ENCODE data around the gene BAIAP2L1.

BAIAP2L1 gene

DNA sequence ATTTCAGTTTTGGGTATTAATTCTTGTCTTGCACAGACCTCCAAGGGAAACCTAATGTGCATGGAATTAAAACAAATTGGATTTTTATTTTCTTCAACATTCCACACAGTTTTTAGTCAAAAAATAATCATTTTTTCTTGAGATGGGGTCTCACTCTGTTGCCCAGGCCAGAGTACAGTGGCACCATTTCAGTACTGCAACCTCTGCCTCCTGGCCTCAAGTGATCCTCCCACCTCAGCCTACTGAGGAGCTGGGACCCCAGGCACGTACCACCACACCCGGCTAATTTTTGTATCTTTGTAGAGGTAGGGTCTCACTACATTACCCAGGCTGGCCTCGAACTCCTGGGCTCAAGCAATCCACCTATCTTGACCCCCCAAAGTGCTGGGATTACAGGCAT, 4.9 kb downstream of the BAIAP2L1 start:
- Histone ChIP-seq H3K9ac (ENCODE audit: low read length) (no peak overlapping the region), H3K4me1 (ENCODE audit: low read length) (peaks cover 4% of the 10 kb centered on the region; the same call in 1 of the 2 replicates), H3K4me2 (ENCODE audit: low read depth, low read length) (no peak overlapping the region), H4K20me1 (ENCODE audit: insufficient read depth, low read length) (0 out of 2 replicates have a peak, but pooled peaks cover 3% of the 10 kb centered on the region), H3K4me3 (ENCODE audit: low read length) (no peak overlapping the region), H3K27me3 (replicated peaks; ENCODE audit: insufficient read depth, low read length) (no peaks in the 10 kb centered on the region), H3F3A (ENCODE audit: insufficient read depth, low read length) (peaks cover 4% of the 10 kb centered on the region; the same call in 1 of the 2 replicates), H3K79me2 (ENCODE audit: low read length) (peaks cover 76% of the 10 kb centered on the region), H3K36me3 (replicated peaks; ENCODE audit: insufficient read depth, low read length) (no peaks in the 10 kb centered on the region), H3K27ac (ENCODE audit: low read length) (no peak overlapping the region), H2AFZ (ENCODE audit: low read length) (no peak overlapping the region), H3K9me2 (replicated peaks; ENCODE audit: insufficient read depth, low read length) (no peaks in the 10 kb centered on the region), H3K9me3 (replicated peaks; ENCODE audit: insufficient read depth, low read length) (no peaks in the 10 kb centered on the region)
- TF ChIP-seq EZH2 (optimal IDR thresholded peaks at IDR 0.05; ENCODE audit: low read depth, low read length): no peak
- DNase-seq: no peak

DNA sequence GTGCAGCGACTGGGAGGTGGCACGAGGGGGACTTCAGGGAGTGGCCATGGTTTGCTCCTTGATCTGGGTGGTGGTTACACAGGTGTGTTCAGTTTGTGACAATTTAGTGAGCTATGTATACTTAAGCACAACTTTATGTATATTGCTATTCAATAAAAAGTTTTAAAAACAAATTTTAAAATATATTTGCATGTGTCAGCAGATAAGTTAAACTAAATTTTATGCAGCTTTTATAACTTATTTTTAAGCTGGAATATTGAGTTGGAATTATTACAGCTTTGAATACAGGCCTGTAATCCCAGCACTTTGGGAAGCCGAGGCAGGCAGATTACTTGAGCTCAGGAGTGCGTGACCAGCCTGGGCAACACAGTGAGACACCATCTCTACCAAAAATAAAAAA, 5.4 kb downstream of the BAIAP2L1 start:
- Histone ChIP-seq H3K27me3 (replicated peaks; ENCODE audit: insufficient read depth, low read length) (no peaks in the 10 kb centered on the region), H3K9me2 (replicated peaks; ENCODE audit: insufficient read depth, low read length) (no peaks in the 10 kb centered on the region), H2AFZ (ENCODE audit: low read length) (no peak overlapping the region), H4K20me1 (ENCODE audit: insufficient read depth, low read length) (0 out of 2 replicates have a peak, but pooled peaks cover 3% of the 10 kb centered on the region), H3K4me2 (ENCODE audit: low read depth, low read length) (no peak overlapping the region), H3K9ac (ENCODE audit: low read length) (no peak overlapping the region), H3K9me3 (replicated peaks; ENCODE audit: insufficient read depth, low read length) (no peaks in the 10 kb centered on the region), H3K36me3 (replicated peaks; ENCODE audit: insufficient read depth, low read length) (no peaks in the 10 kb centered on the region), H3K4me1 (ENCODE audit: low read length) (peaks cover 4% of the 10 kb centered on the region; the same call in 1 of the 2 replicates), H3F3A (ENCODE audit: insufficient read depth, low read length) (peaks cover 4% of the 10 kb centered on the region; the same call in 1 of the 2 replicates), H3K79me2 (ENCODE audit: low read length) (peaks cover 78% of the 10 kb centered on the region), H3K27ac (ENCODE audit: low read length) (no peak overlapping the region), H3K4me3 (ENCODE audit: low read length) (no peak overlapping the region)
- TF ChIP-seq EZH2 (optimal IDR thresholded peaks at IDR 0.05; ENCODE audit: low read depth, low read length) (no peak), CTCF (IDR thresholded peaks at IDR 0.05; ENCODE audit: low read length) (no peak), EZH2phosphoT487 (IDR thresholded peaks at IDR 0.05; ENCODE audit: low read length) (no peak)
- no peak for DNase-seq

DNA sequence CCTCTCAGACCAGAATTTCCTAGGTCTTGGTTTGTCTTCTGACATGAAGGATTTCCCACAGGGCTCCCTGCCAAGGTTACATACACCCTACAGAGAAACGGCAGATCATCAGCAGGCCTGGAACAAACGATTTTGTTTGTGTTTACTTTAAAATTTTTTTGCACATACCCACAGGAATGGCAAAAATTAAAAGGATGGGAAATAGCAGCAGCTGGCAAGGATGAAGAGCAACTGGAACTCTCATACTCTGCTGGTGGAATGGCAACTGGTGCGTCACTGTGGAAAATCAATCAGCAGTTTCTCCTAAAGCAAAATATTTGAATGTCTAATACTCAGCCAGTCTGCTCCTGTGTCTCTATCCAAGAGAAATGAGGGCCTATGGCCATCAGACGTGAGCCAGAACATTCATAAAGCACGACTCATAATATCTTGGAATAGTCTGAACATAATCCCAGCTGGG, 6.5 kb downstream of the BAIAP2L1 start:
- TF ChIP-seq CTCF (IDR thresholded peaks at IDR 0.05; ENCODE audit: low read length) (no peak), EZH2 (optimal IDR thresholded peaks at IDR 0.05; ENCODE audit: low read depth, low read length) (no peak), EZH2phosphoT487 (IDR thresholded peaks at IDR 0.05; ENCODE audit: low read length) (no peak)
- Histone ChIP-seq H3K4me1 (ENCODE audit: low read length) (no peaks in the 10 kb centered on the region), H2AFZ (ENCODE audit: low read length) (no peak overlapping the region), H3F3A (ENCODE audit: insufficient read depth, low read length) (no peaks in the 10 kb centered on the region), H3K9ac (ENCODE audit: low read length) (no peak overlapping the region), H3K79me2 (ENCODE audit: low read length) (peaks cover 75% of the 10 kb centered on the region), H4K20me1 (ENCODE audit: insufficient read depth, low read length) (0 out of 2 replicates have a peak, but pooled peaks cover 3% of the 10 kb centered on the region), H3K4me3 (ENCODE audit: low read length) (no peak overlapping the region), H3K27me3 (replicated peaks; ENCODE audit: insufficient read depth, low read length) (no peaks in the 10 kb centered on the region), H3K36me3 (replicated peaks; ENCODE audit: insufficient read depth, low read length) (no peaks in the 10 kb centered on the region), H3K9me2 (replicated peaks; ENCODE audit: insufficient read depth, low read length) (no peaks in the 10 kb centered on the region), H3K9me3 (replicated peaks; ENCODE audit: insufficient read depth, low read length) (no peaks in the 10 kb centered on the region), H3K4me2 (ENCODE audit: low read depth, low read length) (no peak overlapping the region), H3K27ac (ENCODE audit: low read length) (no peak overlapping the region)
- no peak for DNase-seq

- Histone ChIP-seq H3K9me3 (replicated peaks; ENCODE audit: insufficient read depth, low read length) (no peaks in the 10 kb centered on the region), H3K27ac (ENCODE audit: low read length) (no peak overlapping the region), H3F3A (ENCODE audit: insufficient read depth, low read length) (no peaks in the 10 kb centered on the region), H3K36me3 (replicated peaks; ENCODE audit: insufficient read depth, low read length) (no peaks in the 10 kb centered on the region), H3K79me2 (ENCODE audit: low read length) (peaks cover 47% of the 10 kb centered on the region), H3K4me3 (ENCODE audit: low read length) (no peak overlapping the region), H3K4me2 (ENCODE audit: low read depth, low read length) (no peak overlapping the region), H2AFZ (ENCODE audit: low read length) (no peak overlapping the region), H3K4me1 (ENCODE audit: low read length) (no peaks in the 10 kb centered on the region), H4K20me1 (ENCODE audit: insufficient read depth, low read length) (no peaks in the 10 kb centered on the region), H3K9me2 (replicated peaks; ENCODE audit: insufficient read depth, low read length) (no peaks in the 10 kb centered on the region), H3K9ac (ENCODE audit: low read length) (no peak overlapping the region), H3K27me3 (replicated peaks; ENCODE audit: insufficient read depth, low read length) (no peaks in the 10 kb centered on the region)
- TF ChIP-seq CTCF (IDR thresholded peaks at IDR 0.05; ENCODE audit: low read length) (no peak), EZH2 (optimal IDR thresholded peaks at IDR 0.05; ENCODE audit: low read depth, low read length) (no peak), EZH2phosphoT487 (IDR thresholded peaks at IDR 0.05; ENCODE audit: low read length) (no peak)
- DNase-seq: no peak
These were observed 13.2 kb downstream of the BAIAP2L1 start for GRCh38 chr7:98387544-98388226.
